SK-N-MC (cell line): ENCODE data around the gene PDZD7.

ENCODE experiments used
- EZH2 ChIP-seq: fragments of 200-600 bp; sonication (generic); IDR thresholded peaks from one replicate; pipeline ENCODE4 v1.6.1; 2017; ENCODE audit warnings: antibody characterized with exemption
- FOXP2 ChIP-seq: optimal IDR thresholded peaks from 2 replicates; pipeline ENCODE3; 2011; ENCODE audit warnings: mild to moderate bottlenecking, moderate library complexity; ENCODE audit not compliant: insufficient read depth; ENCODE audit errors: extremely low read length, control extremely low read depth
- POLR2AphosphoS5 ChIP-seq: IDR thresholded peaks from 2 replicates; pipeline ENCODE4 v1.6.1; 2012; ENCODE audit warnings: mild to moderate bottlenecking, low read depth, low read length, borderline replicate concordance

GRCh38 chr10:101030496-101031127 lies 317 bp downstream of the PDZD7 start:
- TF ChIP-seq POLR2AphosphoS5 (no peak), EZH2 (no peak), FOXP2 (no peak)
